Daoy (cell line): ENCODE data around the gene PLAAT3. TPM values are rescaled to one million over a fixed set of nuclear protein-coding genes. Genes with fewer than 3 reads are reported as not detected.
A peak's percentile ranks its signal among the peaks of the same experiment; 100 is the strongest.
"Not testable (repeated sequence)": the region's sequence is repeated elsewhere in the genome, so short reads cannot be mapped to it uniquely, and the experiment has no call there.

Experiments
- DNase-seq: peaks from one replicate; pipeline ENCODE4 v3.0.0-alpha.2; 2015; ENCODE audit warnings: low read depth
- total RNA-seq: library from RNA; depleted of rRNA; stranded (reverse); fragments of >200 nt; shearing (Covaris generic); gene quantifications from 2 replicates; pipeline ENCODE4 v1.2.3, GENCODE V29; 2014

Gene PLAAT3
- total RNA-seq, 1 experiment from 2014 or later: 30.3 TPM

DNA sequence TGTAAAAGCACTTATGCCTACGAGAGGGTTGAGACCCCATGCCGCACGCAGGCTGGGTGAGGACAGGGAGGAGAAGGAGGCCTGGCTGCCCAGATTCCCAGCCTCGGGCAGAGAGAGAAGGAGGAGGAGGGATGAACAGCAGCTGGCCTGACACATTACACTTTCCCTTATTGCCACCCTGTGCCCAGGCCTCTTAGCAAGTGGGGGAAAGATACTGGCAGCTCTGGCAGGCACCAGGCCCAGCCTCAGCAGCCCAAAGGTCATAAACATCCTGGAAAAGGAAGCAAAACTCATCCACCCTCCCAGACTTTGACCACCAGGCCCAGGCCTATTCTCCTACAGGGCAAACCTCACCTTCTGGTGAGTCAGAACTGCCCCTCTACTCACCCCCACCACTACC, 4.7 kb downstream of the PLAAT3 start:
- DNase-seq: peak; percentile 58

DNA sequence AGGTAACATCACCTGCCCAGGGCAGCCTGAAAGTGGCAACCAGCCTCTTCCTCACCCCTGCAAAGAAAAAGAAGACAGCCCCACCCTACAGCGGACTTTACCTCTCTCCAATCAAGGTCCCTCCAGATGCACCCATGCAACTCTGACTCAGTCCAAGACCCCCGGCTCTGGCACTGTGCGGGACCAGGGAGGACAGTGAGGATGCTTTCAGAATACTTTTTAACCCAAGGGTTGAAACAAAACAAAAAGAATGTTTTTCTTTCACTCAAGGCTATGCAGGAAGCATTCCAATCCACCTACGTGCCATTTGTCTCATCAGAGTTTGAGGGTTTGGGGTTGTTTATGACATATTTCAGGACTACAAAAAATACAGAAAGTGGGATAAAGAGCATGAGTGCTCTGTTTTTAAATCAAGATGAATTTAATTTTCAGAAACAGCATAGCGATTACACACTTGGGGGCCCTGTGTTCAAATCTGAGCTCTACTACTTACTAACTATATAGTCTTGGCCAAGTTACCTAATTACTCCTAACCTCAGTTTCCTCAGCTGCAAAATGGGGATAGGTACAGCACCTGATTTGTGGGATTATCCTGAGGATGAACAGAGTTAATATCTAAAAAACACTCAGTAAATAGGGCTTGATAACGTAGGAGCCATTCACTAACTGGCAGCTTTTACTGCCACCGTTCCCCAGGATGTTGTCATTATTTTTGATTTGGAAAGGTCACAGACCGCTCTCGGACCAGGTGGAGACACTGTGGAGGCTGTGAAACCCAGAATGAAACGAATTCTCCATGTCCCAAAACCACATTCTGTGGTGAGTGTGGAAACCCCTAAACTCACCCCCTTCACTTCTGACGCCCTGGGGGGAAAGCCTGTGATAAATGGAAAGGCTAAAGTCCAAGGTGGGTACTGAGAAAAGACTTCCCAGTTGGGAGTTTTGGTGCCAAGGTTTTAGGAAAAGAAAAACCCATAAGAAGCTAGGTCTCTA, 5.6 kb downstream of the PLAAT3 start:
- peak; percentile 83 for DNase-seq

DNA sequence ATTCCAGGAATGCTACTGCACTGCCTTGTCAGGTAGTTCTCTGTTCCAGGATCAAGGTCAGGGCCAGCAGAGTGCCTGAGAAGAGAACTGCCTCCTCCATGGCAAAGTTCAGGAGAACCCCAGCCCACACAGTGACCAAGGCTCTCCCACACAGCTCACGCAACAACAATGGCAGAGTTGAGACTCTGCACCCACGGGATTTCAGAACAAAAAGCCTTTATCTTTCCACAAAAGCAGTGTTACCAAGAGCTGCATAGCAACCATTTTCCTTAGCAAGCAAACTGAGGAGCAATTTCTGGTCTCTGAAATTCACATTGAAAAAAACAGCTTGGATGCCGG, 11.1 kb downstream of the PLAAT3 start:
- peak; percentile 21 for DNase-seq

DNA sequence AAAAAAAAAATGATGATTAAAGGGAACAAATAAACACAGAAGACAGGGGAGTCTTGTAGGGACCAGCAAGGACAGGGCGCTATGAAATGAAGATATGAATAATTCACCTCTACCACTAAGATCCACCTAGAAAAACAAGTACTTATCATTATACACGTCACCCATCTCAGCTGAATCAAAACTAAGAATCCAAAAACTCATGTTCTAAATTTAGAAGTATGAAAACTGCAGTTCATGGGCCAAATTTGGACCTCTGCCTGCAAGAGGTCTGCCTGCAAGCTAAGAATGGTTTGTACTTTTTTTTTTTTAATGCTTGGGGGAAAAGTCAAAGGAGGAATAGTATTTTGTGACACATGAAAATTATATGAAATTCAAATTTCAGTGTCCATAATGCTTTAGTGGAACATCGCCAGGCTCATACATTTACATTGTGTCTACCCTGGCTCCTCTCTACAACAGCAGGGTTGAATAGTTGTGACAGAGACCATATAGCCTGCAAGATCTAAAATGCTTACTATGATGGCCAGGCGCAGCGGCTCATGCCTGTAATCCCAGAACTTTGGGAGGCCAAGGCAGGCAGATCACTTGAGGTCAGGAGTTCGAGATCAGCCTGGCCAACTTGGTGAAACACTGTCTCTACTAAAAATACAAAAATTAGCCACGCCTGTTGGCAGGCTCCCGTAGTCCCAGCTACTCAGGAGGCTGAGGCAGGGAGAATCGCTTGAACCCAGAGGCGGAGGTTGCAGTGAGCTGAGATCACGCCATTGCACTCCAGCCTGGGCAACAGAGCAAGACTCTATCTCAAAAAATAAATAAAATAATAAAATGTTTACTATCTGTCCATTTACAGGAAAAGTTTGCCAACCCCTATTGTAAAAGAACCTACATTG, 11.7 kb downstream of the PLAAT3 start:
- not testable (repeated sequence) for DNase-seq

DNA sequence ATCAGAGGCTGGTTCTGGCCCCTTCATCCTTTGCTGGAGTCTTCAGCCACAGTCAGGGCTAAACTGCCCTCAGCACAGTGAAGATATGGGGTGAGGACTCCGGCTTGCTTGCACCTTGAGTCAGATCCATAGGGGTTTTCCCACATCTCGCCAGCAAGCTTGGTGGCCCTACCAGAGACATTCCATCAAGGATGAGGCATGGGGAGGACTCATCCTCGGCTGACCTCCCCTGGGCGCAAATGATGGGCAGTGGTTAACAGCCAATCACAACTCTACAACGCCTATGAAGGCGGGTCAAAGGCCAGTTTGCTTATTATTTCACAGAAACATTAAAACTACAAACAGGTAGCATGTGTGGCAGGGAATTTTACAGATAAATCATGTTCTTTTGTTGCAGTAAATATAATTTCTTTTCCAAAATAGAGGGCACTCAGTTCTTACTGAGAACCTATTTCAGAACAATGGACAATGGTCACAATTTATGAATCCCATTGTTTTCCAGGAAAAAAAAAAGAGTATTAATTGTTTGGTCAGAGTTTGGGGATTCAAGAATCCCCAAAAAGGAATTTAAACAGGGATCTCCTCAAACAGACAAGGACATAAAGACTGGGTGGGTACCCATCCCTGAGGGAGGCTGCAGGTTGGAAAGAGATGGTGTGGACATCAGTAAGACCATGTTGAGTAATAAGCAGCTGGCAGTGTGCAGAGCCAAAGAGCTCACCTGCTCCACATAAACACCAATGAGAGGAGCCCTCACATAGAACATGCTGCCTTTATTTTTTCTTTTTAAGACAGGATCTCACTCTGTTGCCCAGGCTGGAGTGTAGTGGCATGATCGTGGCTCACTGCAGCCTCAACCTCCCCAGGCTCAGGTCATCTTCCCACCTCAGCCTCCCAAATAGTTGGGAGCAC, 14.8 kb downstream of the PLAAT3 start:
- DNase-seq: peak; percentile 95

DNA sequence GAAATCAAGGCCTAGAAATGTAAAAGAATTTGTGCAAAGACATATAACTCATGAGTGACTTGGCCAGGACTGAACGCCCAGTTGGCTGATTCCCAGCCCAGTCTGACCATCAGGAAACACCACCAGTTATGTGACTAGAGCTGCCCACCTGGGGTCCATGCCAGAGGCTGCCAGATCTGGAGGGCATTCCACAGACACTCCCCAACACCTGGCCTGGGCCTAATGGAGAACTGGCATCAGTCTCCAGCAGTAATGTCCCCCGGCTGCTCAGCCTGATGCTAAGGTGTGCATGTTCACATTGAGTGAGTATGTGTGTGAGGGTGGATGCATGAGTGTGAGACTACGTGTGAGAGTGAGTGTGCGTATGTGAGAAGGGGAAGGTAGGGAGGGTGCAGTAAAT, 15.7 kb downstream of the PLAAT3 start:
- DNase-seq: no peak

DNA sequence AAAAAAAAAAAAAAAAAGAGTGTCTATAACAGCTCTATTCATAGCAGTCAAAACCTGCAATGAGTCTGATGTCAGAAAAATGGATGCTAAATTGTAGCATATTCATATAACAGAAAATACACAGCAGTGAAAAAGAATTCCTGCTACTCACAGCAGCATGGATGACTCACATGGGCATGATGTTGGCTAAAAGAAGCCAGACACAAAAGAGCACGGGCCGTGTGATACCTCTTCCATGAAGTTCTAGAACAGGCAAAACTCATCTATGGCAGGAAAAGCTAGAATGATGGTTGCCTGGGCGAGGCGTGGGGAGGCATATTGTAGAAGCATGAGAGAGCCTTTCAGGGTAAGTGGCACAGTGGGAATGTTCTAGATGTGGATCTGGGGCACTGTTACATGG, 18.9 kb downstream of the PLAAT3 start:
- DNase-seq: peak; percentile 24

DNA sequence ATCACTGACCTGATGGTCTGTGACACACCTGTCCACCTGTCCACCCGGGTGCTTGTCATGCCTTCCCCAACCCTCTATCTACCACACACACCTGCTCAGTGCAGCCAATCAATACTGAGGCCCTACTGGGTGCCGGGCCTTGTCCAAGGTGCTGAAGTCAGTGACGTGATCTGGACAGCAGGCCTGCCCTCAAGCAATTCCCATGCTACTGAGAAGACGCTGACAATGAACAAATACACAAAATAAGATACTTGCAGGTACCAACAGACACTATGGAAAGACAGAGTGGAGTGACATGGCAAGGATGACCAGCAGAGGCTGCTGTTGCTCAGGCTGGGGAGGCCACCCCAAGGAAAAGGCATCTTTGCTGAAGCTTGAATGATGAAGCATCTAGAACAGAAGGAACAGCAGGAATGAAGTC, 21.2 kb downstream of the PLAAT3 start:
- peak; percentile 41 for DNase-seq

DNA sequence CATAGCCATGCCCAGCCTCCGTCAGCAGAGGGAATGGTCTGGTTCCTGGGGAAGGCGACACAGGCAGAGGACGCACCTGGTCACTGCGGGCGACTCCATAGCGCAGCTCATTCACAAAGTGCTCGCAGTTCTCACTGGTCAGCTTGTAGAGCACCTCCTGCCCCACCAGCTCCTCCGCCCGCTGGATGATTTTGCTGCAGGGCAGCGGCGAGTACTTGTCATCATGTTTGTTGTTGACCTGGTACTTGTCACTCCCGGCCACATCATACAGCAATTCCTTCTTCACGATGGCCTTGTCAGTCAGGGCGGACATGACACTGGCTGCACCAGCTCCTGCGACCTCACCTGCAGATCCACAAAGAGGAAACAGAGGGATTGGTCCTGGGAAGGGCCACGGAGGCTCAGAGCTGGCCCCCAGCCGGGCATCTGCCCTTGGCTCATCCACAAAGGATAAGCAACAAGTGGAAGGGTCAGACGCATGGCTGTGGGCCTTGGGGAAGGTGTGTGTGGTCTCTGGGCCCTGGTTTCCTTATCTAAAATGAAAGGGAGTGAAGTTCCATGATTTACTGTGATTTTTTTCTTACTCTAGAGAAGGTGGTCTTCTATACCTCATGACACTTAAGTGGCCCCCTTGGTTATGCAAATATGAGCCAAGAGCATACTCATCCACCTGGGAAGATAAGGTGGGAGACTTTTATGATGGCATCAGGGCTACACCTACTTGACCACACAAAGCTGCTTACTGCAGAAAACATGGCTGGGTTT, 24.0 kb downstream of the PLAAT3 start:
- DNase-seq: no peak

DNA sequence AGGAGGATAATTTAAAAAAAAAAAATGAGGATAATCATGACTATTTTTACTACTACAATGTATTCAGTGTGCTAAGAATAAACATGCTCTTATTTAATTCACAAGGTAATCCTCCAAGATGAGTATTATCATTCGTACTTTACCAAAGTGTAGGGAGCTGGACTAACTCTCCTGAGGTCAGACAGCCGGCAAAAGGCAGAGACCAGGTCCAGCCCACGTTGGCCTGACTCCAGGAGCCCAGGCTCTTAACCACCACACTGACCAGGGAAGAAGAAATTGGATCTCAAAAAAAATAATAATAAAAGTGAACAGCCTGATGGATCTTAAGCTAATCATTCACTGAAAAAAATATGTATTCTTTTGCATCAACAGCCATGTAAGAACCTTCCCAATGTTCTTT, 25.2 kb downstream of the PLAAT3 start:
- DNase-seq: no peak

DNA sequence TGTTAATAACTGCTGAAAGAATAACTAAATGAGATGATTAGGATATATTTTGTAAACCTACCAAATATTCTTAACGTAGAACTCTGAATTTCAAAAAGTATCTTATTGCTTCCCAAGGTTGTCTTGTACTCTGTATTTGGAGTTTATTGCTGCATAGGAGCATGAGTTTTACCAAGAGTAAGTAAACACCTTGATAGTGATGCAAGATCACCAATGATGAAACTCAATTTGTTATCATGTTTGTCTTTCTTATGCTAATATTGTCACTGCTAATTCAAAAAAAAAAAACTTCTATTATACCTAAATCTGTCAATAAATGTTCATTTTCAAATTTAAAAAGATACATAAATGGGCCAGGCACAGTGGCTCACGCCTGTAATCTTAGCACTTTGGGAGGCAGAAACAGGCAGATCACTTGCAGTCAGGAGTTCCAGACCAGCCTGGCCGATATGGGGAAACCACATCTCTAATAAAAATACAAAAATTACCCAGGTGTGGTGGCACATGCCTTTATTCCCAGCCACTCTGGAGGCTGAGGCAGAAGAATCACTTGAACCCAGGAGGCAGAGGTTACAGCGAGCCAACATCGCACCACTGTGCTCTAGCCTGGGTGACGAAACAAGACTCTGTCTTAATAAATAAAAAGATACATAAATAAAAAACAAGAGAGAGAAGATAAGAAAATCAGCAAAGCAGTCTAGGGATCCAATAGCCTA, 27.6 kb downstream of the PLAAT3 start:
- DNase-seq: no peak

DNA sequence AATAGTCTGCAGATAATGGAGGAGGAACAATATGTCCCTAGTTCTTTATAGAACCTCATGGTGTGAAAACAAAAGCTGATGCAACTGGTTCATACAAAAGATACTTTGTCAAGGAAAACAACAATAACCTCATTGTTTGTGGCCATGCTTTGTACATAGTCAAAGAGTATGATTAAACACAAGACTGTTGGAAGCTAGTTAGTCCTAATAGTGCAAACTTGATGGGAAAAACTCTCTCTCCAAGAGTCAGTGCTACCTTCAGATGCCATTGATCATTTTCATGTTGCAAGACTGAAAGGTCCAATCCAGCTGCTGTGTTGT, 30.9 kb downstream of the PLAAT3 start:
- no peak for DNase-seq

DNA sequence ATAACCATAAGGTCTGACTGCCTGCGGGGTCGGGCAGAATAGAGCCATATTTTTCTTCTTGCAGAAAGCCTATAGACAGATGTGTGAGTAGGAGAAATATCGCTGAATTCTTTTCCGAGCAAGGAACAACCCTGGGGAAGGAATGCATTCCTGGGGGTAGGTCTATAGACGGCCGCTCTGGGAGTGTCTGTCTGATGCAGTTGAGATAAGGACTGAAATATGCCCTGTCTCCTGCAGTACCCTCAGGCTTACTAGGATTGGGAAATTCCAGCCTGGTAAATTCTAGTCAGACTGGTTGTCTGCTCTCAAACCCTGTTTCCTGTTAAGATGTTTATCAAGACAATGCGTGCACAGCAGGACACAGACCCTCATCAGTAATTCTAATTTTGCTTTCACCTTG, 33.0 kb downstream of the PLAAT3 start:
- not testable (repeated sequence) for DNase-seq

DNA sequence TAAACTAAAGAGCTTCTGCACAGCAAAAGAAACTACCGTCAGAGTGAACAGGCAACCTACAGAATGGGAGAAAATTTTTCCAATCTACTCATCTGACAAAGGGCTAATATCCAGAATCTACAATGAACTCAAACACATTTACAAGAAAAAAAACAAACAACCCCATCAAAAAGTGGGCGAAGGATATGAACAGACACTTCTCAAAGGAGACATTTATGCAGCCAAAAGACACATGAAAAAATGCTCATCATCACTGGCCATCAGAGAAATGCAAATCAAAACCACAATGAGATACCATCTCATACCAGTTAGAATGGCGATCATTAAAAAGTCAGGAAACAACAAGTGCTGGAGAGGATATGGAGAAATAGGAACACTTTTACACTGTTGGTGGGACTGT, 35.4 kb downstream of the PLAAT3 start:
- not testable (repeated sequence) for DNase-seq

DNA sequence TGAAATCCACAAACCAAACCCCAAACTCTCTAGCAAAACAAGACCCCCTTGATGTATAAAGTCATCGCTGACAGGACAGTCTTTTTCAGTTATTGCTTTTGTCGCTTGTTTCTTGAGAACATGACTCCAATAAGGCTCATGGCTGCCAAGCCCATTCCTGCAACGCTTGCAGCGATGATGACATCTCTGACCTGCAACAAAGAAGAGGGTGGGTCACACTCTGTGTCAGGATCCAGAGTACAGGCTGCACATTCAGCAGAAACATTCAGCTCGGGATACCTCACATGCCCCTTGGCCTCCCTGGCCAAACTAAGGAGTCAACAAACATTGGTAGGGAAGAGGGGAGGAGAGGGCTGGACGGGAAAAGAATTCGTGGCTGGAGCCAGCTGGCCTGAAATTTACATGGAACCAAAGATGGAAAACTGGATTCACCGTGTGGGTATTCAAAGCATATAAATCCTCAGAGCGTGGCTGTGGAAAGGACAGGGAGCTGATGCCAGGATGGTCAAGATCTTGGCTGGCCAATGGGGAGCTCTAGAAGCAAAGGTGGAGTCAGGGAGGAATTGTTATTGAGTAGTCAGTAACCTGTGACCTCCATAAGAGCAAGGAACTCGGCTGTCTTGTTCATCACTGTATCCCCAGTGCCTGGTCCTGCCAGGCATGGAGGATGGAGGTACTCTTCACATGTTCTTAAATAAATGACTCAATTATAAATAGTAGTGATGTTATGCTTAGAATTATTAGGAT, 39.2 kb downstream of the PLAAT3 start:
- peak; percentile 18 for DNase-seq

DNA sequence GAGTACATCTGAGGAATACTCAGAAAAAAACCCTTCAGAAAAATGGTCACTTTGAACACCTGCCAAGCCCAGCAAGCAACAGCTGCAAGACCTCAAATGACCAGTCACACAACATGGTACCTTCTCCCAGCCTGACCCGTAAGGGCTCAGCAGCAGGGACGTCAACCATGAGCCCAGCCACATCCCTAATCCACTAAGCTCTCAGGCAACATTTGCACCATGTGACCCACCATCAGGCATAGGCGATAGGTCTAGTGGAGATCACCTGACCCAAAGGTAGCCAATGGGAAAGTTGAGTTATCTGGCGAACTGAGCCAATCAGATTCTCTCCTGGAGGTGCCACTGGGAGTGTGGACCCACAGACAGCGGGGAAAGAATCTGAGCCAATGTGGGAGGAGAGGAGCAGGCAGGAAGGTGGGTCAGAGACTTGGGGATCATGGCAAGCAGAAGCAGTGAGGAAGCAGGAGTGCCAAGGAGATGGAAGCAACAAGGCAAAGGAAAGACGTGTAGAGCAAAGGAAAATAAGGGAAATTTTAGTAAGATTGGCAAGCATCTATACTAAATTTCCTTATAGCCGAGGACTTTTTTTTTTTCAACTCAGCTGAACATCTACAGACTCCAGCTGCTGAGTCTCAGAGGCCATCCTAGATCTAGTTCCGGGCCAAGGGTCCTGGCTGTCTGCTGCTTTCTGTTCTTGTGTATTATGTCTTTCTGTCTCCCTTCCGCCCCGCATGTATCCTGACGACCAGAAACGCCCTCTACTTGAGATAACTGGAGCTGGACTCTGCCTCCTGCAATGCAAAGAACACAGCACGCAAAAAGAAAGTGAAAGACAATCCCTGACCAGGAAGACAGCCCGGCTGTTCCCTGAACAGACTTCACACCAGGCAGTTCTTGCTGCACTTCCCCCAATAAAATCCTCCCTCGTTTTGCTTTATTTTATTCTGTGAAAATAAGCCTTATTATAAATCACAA, 40.1 kb downstream of the PLAAT3 start:
- DNase-seq: peak; percentile 79

DNA sequence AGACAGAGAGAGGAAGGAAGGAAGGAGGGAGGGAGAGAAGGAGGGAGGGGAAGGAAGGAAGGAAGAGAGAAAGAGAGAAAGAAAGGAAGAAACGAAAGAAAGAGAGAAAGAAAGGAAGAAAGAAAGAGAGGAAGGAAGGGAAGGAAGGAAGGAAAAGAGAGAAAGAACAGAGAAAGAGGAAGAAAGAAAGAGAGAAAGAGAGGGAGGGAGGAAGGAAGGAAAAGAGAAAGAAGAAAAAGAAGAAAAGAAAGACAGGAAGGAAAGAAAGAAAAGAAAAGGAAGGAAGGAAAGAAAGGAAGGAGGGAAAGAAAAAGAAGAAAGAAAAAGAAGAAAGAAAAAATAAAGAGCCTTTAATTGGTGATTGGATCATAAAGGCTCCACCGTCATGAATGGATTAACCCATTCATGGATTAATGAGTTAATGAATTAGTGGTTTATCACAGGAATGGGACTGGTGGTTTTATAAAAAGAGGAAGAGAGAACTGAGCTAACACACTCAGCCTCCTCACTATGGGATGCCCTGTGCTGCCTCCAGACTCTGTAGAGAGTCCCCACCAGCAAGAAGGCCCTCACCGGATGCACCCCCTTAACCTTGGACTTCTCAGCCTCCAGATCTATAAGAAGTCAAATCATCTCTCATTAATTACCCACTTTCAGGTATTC, 42.1 kb downstream of the PLAAT3 start:
- DNase-seq: no peak

DNA sequence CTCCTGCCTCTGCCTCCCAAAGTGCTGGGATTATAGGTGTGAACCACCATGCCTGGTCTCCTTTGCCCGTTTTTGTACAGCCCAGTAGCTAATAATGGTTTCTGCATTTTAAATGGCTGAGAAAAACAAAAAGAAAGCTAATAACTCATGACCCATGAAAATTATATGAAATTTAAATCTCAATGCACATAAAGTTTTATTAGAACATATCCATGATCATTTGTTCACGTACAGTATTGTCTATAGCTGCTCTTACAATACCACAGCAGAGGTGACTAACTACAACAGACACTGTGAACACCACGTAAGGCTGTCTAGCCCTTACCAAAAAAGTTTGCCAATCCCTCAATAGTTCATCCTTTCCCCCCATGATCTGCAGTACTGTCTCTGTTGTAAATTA, 44.7 kb downstream of the PLAAT3 start:
- no peak for DNase-seq
